Uterus (tissue), 4 donors: ENCODE data around the gene ARHGEF25. TPM values are rescaled to one million over a fixed set of nuclear protein-coding genes. Genes with fewer than 3 reads are reported as not detected.
"Not testable (repeated sequence)": the region's sequence is repeated elsewhere in the genome, so short reads cannot be mapped to it uniquely, and the experiment has no call there.

Experiments used
- DNase-seq, 2 donors: peaks; one replicate each; pipeline ENCODE4 v3.0.0-alpha.2; 2019 to 2020
- H3K27ac ChIP-seq, 2 donors: fragments of 200-600 bp; sonication (generic); 1 replicate in 1 of 2; 2 replicates in 1 of 2; pipeline ENCODE4 v1.5.1; 2016 to 2018
- H3K27me3 ChIP-seq, 2 donors: fragments of 200-600 bp; sonication (generic); one replicate each; pipeline ENCODE4 v1.5.1; 2018 to 2019; ENCODE audit warnings: control low read depth in 1 of 2
- H3K36me3 ChIP-seq, 2 donors: fragments of 200-600 bp; sonication (generic); one replicate each; pipeline ENCODE4 v1.5.1; 2019; ENCODE audit warnings: control low read depth in 1 of 2
- H3K4me1 ChIP-seq, 2 donors: fragments of 200-600 bp; sonication (generic); one replicate each; pipeline ENCODE4 v1.5.1; 2018 to 2019; ENCODE audit warnings: control low read depth in 1 of 2
- H3K4me3 ChIP-seq, 2 donors: fragments of 200-600 bp; sonication (generic); 1 replicate in 1 of 2; 2 replicates in 1 of 2; pipeline ENCODE4 v1.5.1; 2018 to 2019; ENCODE audit warnings: mild to moderate bottlenecking in 1 of 2
- H3K9me3 ChIP-seq, 2 donors: fragments of 200-600 bp; sonication (generic); one replicate each; pipeline ENCODE4 v1.5.1; 2019; ENCODE audit warnings: control low read depth in 1 of 2
- CTCF ChIP-seq, 4 experiments: fragments of 200-600 bp in 2 of 4; fragments of 450-650 bp in 2 of 4; sonication (generic) in 2 of 4; IDR thresholded peaks; one replicate each; pipeline ENCODE4 v1.5.1; 2016 to 2019; ENCODE audit warnings: antibody characterized with exemption in 4 of 4, mild to moderate bottlenecking in 2 of 4, moderate library complexity in 1 of 4
- POLR2A ChIP-seq, 2 donors: fragments of 450-650 bp; IDR thresholded peaks; one replicate each; pipeline ENCODE4 v1.6.1; 2016; ENCODE audit warnings: antibody characterized with exemption in 2 of 2, mild to moderate bottlenecking in 1 of 2, moderate library complexity in 1 of 2
- intact Hi-C: fragments of 100-400 bp; cut with DNase I; formaldehyde crosslinking; loops from one replicate; pipeline ENCODE4 v1.15.1; 2023; ENCODE audit warnings: low total_unique reads
- total RNA-seq, 4 donors: library from RNA; depleted of rRNA in 3 of 4; stranded (reverse); fragments of >200 nt in 3 of 4; gene quantifications; one replicate each; pipeline versions ENCODE4 v1.1.0 to v1.2.4, GENCODE V29; 2014 to 2023
- donor health status: DM: yes; HTN: yes; CAD: no.

The ARHGEF25 gene
- total RNA-seq, 4 donors from 2014 or later = 52.9 to 205 (median 85.6) TPM

GRCh38 chr12:57657744-57658143 is 46.5 kb downstream of the ARHGEF25 start:
- DNase-seq = no peak
- intact Hi-C loops = no loop called here
- H3K27ac ChIP-seq = no peak overlapping the region
- no peaks in the 10 kb centered on the region for H3K4me1 ChIP-seq
- no peak for TF ChIP-seq CTCF (IDR thresholded peaks at IDR 0.05)
- no peak for TF ChIP-seq POLR2A (IDR thresholded peaks at IDR 0.05)
- no peaks in the 10 kb centered on the region for H3K27me3 ChIP-seq
- no peaks in the 10 kb centered on the region for H3K9me3 ChIP-seq
- H3K4me3 ChIP-seq = no peak overlapping the region
- no peaks in the 10 kb centered on the region for H3K36me3 ChIP-seq

- no peaks in the 10 kb centered on the region for H3K27me3 ChIP-seq
- no peak overlapping the region for H3K4me3 ChIP-seq
- intact Hi-C loops = no loop called here
- H3K4me1 ChIP-seq = no peaks in the 10 kb centered on the region
- no peaks in the 10 kb centered on the region for H3K36me3 ChIP-seq
- DNase-seq = no peak
- no peak overlapping the region for H3K27ac ChIP-seq
- H3K9me3 ChIP-seq = no peaks in the 10 kb centered on the region
- TF ChIP-seq CTCF (IDR thresholded peaks at IDR 0.05) (no peak), POLR2A (IDR thresholded peaks at IDR 0.05) (no peak)
Observed at GRCh38 chr12:57658890-57659289, 47.7 kb downstream of the ARHGEF25 start.

GRCh38 chr12:57661376-57661775 is 50.1 kb downstream of the ARHGEF25 start:
- no peak overlapping the region for H3K4me3 ChIP-seq
- H3K9me3 ChIP-seq = no peaks in the 10 kb centered on the region
- H3K27me3 ChIP-seq = no peaks in the 10 kb centered on the region
- TF ChIP-seq CTCF (IDR thresholded peaks at IDR 0.05) (no peak), POLR2A (IDR thresholded peaks at IDR 0.05) (no peak)
- no peak overlapping the region for H3K27ac ChIP-seq
- H3K36me3 ChIP-seq = no peaks in the 10 kb centered on the region
- DNase-seq = no peak
- intact Hi-C loops = no loop called here
- H3K4me1 ChIP-seq = no peaks in the 10 kb centered on the region

GRCh38 chr12:57665066-57665820 is 54.0 kb downstream of the ARHGEF25 start:
- H3K4me1 ChIP-seq, H3K4me3 ChIP-seq, intact Hi-C loops, H3K27me3 ChIP-seq, DNase-seq, H3K27ac ChIP-seq, H3K36me3 ChIP-seq, H3K9me3 ChIP-seq: not testable (repeated sequence)

Other genes with a start within 250 kb of the ARHGEF25 start
- 10 to 100 TPM in 3 of 4 donors, 1 to 10 TPM in 1; 9.4 to 89.0 (median 34.2) TPM for gene R3HDM2, start 180.4 kb upstream of the ARHGEF25 start, total RNA-seq
- not detected for gene INHBC, start 176.7 kb upstream of the ARHGEF25 start, total RNA-seq
- gene INHBE, start 156.1 kb upstream of the ARHGEF25 start, total RNA-seq = not detected
- 1 to 10 TPM in 2 of 4 donors, not detected in 2; 6.1 to 6.6 TPM for gene GLI1, start 151.7 kb upstream of the ARHGEF25 start, total RNA-seq
- 1 to 10 TPM; 1.5 to 8.1 (median 3.3) TPM for gene ARHGAP9, start 131.6 kb upstream of the ARHGEF25 start, total RNA-seq
- 100 to 1,000 TPM in 1 of 4 donors, 10 to 100 TPM in 3; 29.1 to 160 (median 76.8) TPM for gene MARS1, start 123.4 kb upstream of the ARHGEF25 start, total RNA-seq
- 10 to 100 TPM in 2 of 4 donors, 1 to 10 TPM in 2; 2.3 to 28.2 (median 9.8) TPM for gene DDIT3, start 90.9 kb upstream of the ARHGEF25 start, total RNA-seq
- 100 to 1,000 TPM in 1 of 4 donors, 10 to 100 TPM in 3; 14.9 to 138 (median 17.1) TPM for gene MBD6, start 88.6 kb upstream of the ARHGEF25 start, total RNA-seq
- 100 to 1,000 TPM; 117 to 175 (median 126) TPM for gene DCTN2, start 64.2 kb upstream of the ARHGEF25 start, total RNA-seq
- 1 to 10 TPM in 3 of 4 donors, under 1 TPM in 1; 0.59 to 5.1 (median 1.9) TPM for gene KIF5A, start 61.4 kb upstream of the ARHGEF25 start, total RNA-seq
- gene PIP4K2C, start 20.2 kb upstream of the ARHGEF25 start, total RNA-seq = 10 to 100 TPM in 3 of 4 donors, 1 to 10 TPM in 1; 2.6 to 29.3 (median 18.8) TPM
- gene DTX3, start 6.6 kb upstream of the ARHGEF25 start, total RNA-seq = 10 to 100 TPM; 17.6 to 82.5 (median 40.9) TPM
- 10 to 100 TPM in 1 of 4 donors, 1 to 10 TPM in 3; 2.9 to 14.1 (median 3.9) TPM for gene B4GALNT1, start 21.8 kb downstream of the ARHGEF25 start, total RNA-seq
- gene OS9, start 82.7 kb downstream of the ARHGEF25 start, total RNA-seq = 100 to 1,000 TPM; 189 to 339 (median 252) TPM
- gene AGAP2, start 127.3 kb downstream of the ARHGEF25 start, total RNA-seq = 1 to 10 TPM in 3 of 4 donors, under 1 TPM in 1; 0.29 to 6.3 (median 2.6) TPM
- 100 to 1,000 TPM in 1 of 4 donors, 10 to 100 TPM in 3; 38.2 to 103 (median 51.0) TPM for gene TSPAN31, start 133.6 kb downstream of the ARHGEF25 start, total RNA-seq
- 100 to 1,000 TPM in 2 of 4 donors, 10 to 100 TPM in 2; 60.0 to 190 (median 110) TPM for gene CDK4, start 140.9 kb downstream of the ARHGEF25 start, total RNA-seq
- gene MARCHF9, start 143.7 kb downstream of the ARHGEF25 start, total RNA-seq = 1 to 10 TPM in 3 of 4 donors, not detected in 1; 5.1 to 7.6 (median 6.8) TPM
- gene CYP27B1, start 155.6 kb downstream of the ARHGEF25 start, total RNA-seq = 1 to 10 TPM in 1 of 4 donors, under 1 TPM in 1, not detected in 2; 0.28 to 1.2 TPM
- 10 to 100 TPM in 3 of 4 donors, 1 to 10 TPM in 1; 5.1 to 22.4 (median 18.0) TPM for gene METTL1, start 160.7 kb downstream of the ARHGEF25 start, total RNA-seq
- 10 to 100 TPM in 2 of 4 donors, 1 to 10 TPM in 2; 2.3 to 15.5 (median 11.5) TPM for gene EEF1AKMT3, start 161.2 kb downstream of the ARHGEF25 start, total RNA-seq
- gene TSFM, start 171.4 kb downstream of the ARHGEF25 start, total RNA-seq = 10 to 100 TPM in 3 of 4 donors, 1 to 10 TPM in 1; 8.2 to 22.3 (median 16.7) TPM
- gene AVIL, start 207.3 kb downstream of the ARHGEF25 start, total RNA-seq = 10 to 100 TPM in 1 of 4 donors, 1 to 10 TPM in 2, not detected in 1; 4.4 to 21.8 (median 5.1) TPM
- gene CTDSP2, start 235.3 kb downstream of the ARHGEF25 start, total RNA-seq = 100 to 1,000 TPM in 2 of 4 donors, 10 to 100 TPM in 2; 66.2 to 212 (median 90.9) TPM